Temporal lobe (tissue), 2 donors: ENCODE results near the gene CLPX. TPM values are rescaled to one million over a fixed set of nuclear protein-coding genes. Genes with fewer than 3 reads are reported as not detected.

Source experiments
- small RNA-seq: library from RNA; depleted of rRNA; stranded (forward); fragments of <200 nt; gene quantifications from one replicate; pipeline ENCODE3, GENCODE V24; 2014; ENCODE audit warnings: low replicate concordance
- total RNA-seq: library from RNA; depleted of rRNA; stranded (reverse); fragments of >200 nt; gene quantifications from one replicate; pipeline ENCODE4 v1.2.3, GENCODE V29; 2014

CLPX gene
- total RNA-seq, 1 donor from 2014 or later, result 61.2 TPM

Small RNA genes lying within 50 kb of the gene (small RNA-seq; reads per million reads assigned to genes)
- gene AC013553.1, result not detected
- not detected for gene AC068213.1
- gene RNU6-686P, result not detected

Other genes starting within 250 kb of the CLPX start
- gene SPG21, start 195.4 kb downstream of the CLPX start, total RNA-seq, result 35.4 TPM
- 15.7 TPM for gene MTFMT, start 155.7 kb downstream of the CLPX start, total RNA-seq
- not detected for gene SLC51B, start 140.0 kb downstream of the CLPX start, total RNA-seq
- gene RASL12, start 117.4 kb downstream of the CLPX start, total RNA-seq, result 2.2 TPM
- not detected for gene KBTBD13, start 108.6 kb downstream of the CLPX start, total RNA-seq
- 2.0 TPM for gene UBAP1L, start 70.1 kb downstream of the CLPX start, total RNA-seq
- gene PDCD7, start 51.5 kb downstream of the CLPX start, total RNA-seq, result 11.1 TPM
- gene CILP, start 26.1 kb upstream of the CLPX start, total RNA-seq, result 0.25 TPM
- 6.6 TPM for gene PARP16, start 101.5 kb upstream of the CLPX start, total RNA-seq
- gene RNU5A-1, start 110.7 kb upstream of the CLPX start, total RNA-seq, result not detected
- gene RNU5B-1, start 119.3 kb upstream of the CLPX start, total RNA-seq, result under 0.01 TPM
- 9.8 TPM for gene IGDCC3, start 192.7 kb upstream of the CLPX start, total RNA-seq
- 11.3 TPM for gene IGDCC4, start 237.6 kb upstream of the CLPX start, total RNA-seq